GM18519 (cell line): ENCODE data around the gene SWAP70.
"Not testable (repeated sequence)": the region's sequence is repeated elsewhere in the genome, so short reads cannot be mapped to it uniquely, and the experiment has no call there.

Experiments used
- ATAC-seq: cut with Tn5 transposase; IDR thresholded peaks from one replicate; pipeline ENCODE4 v1.9.1; 2021; ENCODE audit warnings: mild to moderate bottlenecking, moderate library complexity; ENCODE audit not compliant: unreplicated experiment, low FRiP score

The SWAP70 gene

GRCh38 chr11:9718147-9718546 is 54.3 kb downstream of the SWAP70 start:
- ATAC-seq: no peak

- ATAC-seq: no peak
Observed at GRCh38 chr11:9719566-9720289, 55.9 kb downstream of the SWAP70 start.

- no peak for ATAC-seq
Observed at GRCh38 chr11:9720290-9720630, 56.4 kb downstream of the SWAP70 start.

GRCh38 chr11:9722023-9722422 is 58.1 kb downstream of the SWAP70 start:
- no peak for ATAC-seq

GRCh38 chr11:9722893-9723292 is 59.0 kb downstream of the SWAP70 start:
- no peak for ATAC-seq

- no peak for ATAC-seq
Observed at GRCh38 chr11:9726321-9727022, 62.6 kb downstream of the SWAP70 start.

- no peak for ATAC-seq
Observed at GRCh38 chr11:9728058-9728457, 64.2 kb downstream of the SWAP70 start.

GRCh38 chr11:9731256-9731655 is 67.4 kb downstream of the SWAP70 start:
- ATAC-seq: no peak

- no peak for ATAC-seq
Observed at GRCh38 chr11:9732453-9732852, 68.6 kb downstream of the SWAP70 start.

- no peak for ATAC-seq
Observed at GRCh38 chr11:9733212-9733611, 69.3 kb downstream of the SWAP70 start.

- ATAC-seq: no peak
Observed at GRCh38 chr11:9735236-9735635, 71.4 kb downstream of the SWAP70 start.

GRCh38 chr11:9735919-9736318 is 72.0 kb downstream of the SWAP70 start:
- no peak for ATAC-seq

GRCh38 chr11:9736365-9736764 is 72.5 kb downstream of the SWAP70 start:
- ATAC-seq: no peak

- ATAC-seq: no peak
Observed at GRCh38 chr11:9738116-9738515, 74.2 kb downstream of the SWAP70 start.

GRCh38 chr11:9738707-9739106 is 74.8 kb downstream of the SWAP70 start:
- ATAC-seq: no peak

- no peak for ATAC-seq
Observed at GRCh38 chr11:9739123-9739900, 75.4 kb downstream of the SWAP70 start.

- no peak for ATAC-seq
Observed at GRCh38 chr11:9740202-9740883, 76.5 kb downstream of the SWAP70 start.

- no peak for ATAC-seq
Observed at GRCh38 chr11:9741260-9741659, 77.4 kb downstream of the SWAP70 start.

GRCh38 chr11:9743512-9743911 is 79.6 kb downstream of the SWAP70 start:
- not testable (repeated sequence) for ATAC-seq

- no peak for ATAC-seq
Observed at GRCh38 chr11:9745411-9746211, 81.7 kb downstream of the SWAP70 start.
